K562 (cell line): ENCODE data around the gene RNF213. TPM values are rescaled to one million over a fixed set of nuclear protein-coding genes. Genes with fewer than 3 reads are reported as not detected.

Experiments
- ATAC-seq: fragments of 200-7000 bp; cut with Tn5 transposase; 3 replicates; pipeline ENCODE4 v1.9.1; 2020; ENCODE audit warnings: moderate library complexity
- BruUV-seq: library from RNA; stranded (reverse); fragments of 400-500 nt; replicated peaks from 2 replicates; lab custom pipeline; 2021; lab: Mats Ljungman, UMichigan
- CTCF ChIA-PET: fragments of 300-600 bp; formaldehyde crosslinking; extraction: SDS; loops from one replicate; lab custom pipeline; 2021; ENCODE audit warnings: low intra/inter-chr PET ratio; lab: Yijun Ruan, JAX
- POLR2A ChIA-PET: fragments of 300-600, 350-650 bp; sonication (Branson Sonifier 250); formaldehyde crosslinking; extraction: SDS; loops from one replicate; lab custom pipeline; 2021; ENCODE audit warnings: antibody characterized with exemption, inconsistent platforms; lab: Yijun Ruan, JAX
- DNase-seq, 4 experiments: peaks; one replicate each; pipeline versions ENCODE4 v3.0.0 to v3.0.0-alpha.2; 2011 to 2018; ENCODE audit warnings: low spot score in 3 of 4, mixed read lengths in 3 of 4; ENCODE audit errors: extremely low read depth in 1 of 4
- FAIRE-seq: peaks from 2 replicates; lab custom pipeline; 2011; peaks lifted over from hg19 to GRCh38; lab: Jason Lieb, UNC
- H2AFZ ChIP-seq: 2 replicates; pipeline ENCODE4 v1.6.0; 2011; ENCODE audit warnings: low read depth, low read length, control low read depth, inconsistent platforms
- H3K27ac ChIP-seq: fragments of 200-600 bp; 3 replicates; pipeline ENCODE4 v1.8.0; 2011; ENCODE audit warnings: low read depth, mild to moderate bottlenecking, control low read depth, inconsistent platforms, low read length, moderate library complexity, mixed read lengths; ENCODE audit errors: extremely low read depth
- H3K27me3 ChIP-seq, 2 experiments: fragments of 300-600 bp in 1 of 2; 2 replicates in 1 of 2; 3 replicates in 1 of 2; pipeline versions ENCODE4 v1.6.0 to v1.8.0; 2011; ENCODE audit warnings: inconsistent platforms in 2 of 2, low read length in 2 of 2, mild to moderate bottlenecking in 1 of 2, mixed read lengths in 1 of 2, moderate library complexity in 1 of 2; ENCODE audit not compliant: control insufficient read depth in 2 of 2, insufficient read depth in 2 of 2
- H3K36me3 ChIP-seq: fragments of 300-600 bp; 3 replicates; pipeline ENCODE4 v1.8.0; 2011; ENCODE audit warnings: mild to moderate bottlenecking, low read length, inconsistent platforms; ENCODE audit not compliant: control insufficient read depth, insufficient read depth
- H3K4me1 ChIP-seq, 2 experiments: fragments of 200-600 bp in 1 of 2; replicated peaks in 1 of 2; 2 replicates in 1 of 2; 3 replicates in 1 of 2; pipeline versions ENCODE4 v1.5.1 to v1.8.0; 2011; ENCODE audit warnings: inconsistent platforms in 2 of 2, low read length in 2 of 2, mild to moderate bottlenecking in 1 of 2, mixed read lengths in 1 of 2, moderate library complexity in 1 of 2; ENCODE audit not compliant: control insufficient read depth in 2 of 2, insufficient read depth in 2 of 2
- H3K4me2 ChIP-seq: 2 replicates; pipeline ENCODE4 v1.6.1; 2011; ENCODE audit warnings: low read length, control low read depth, inconsistent platforms, mixed read lengths; ENCODE audit not compliant: insufficient read depth
- H3K4me3 ChIP-seq: fragments of 200-600 bp; sonication (generic), shearing (Covaris generic); 2 replicates; pipeline ENCODE4 v1.5.1; 2016; ENCODE audit warnings: control low read depth, inconsistent platforms
- H3K79me2 ChIP-seq: fragments of 200-600 bp; 3 replicates; pipeline ENCODE4 v1.8.0; 2011; ENCODE audit warnings: low read length, inconsistent platforms; ENCODE audit not compliant: control insufficient read depth, insufficient read depth
- H3K9ac ChIP-seq, 2 experiments: 2 replicates each; pipeline versions ENCODE4 v1.6.0 to v1.6.1; 2011; ENCODE audit warnings: low read depth in 2 of 2, low read length in 2 of 2, control low read depth in 1 of 2, inconsistent platforms in 1 of 2, mild to moderate bottlenecking in 1 of 2, mixed read lengths in 1 of 2; ENCODE audit not compliant: insufficient read depth in 1 of 2
- H3K9me1 ChIP-seq: one replicate; pipeline ENCODE4 v1.6.0; 2011; ENCODE audit warnings: inconsistent platforms, mild to moderate bottlenecking, low read length, moderate library complexity; ENCODE audit not compliant: control insufficient read depth, insufficient read depth
- H3K9me3 ChIP-seq: replicated peaks from 2 replicates; pipeline ENCODE4 v1.5.1; 2011; ENCODE audit warnings: low read depth, low read length, inconsistent platforms; ENCODE audit not compliant: control insufficient read depth, insufficient read depth
- H4K20me1 ChIP-seq: replicated peaks from 2 replicates; pipeline ENCODE4 v1.6.1; 2011; ENCODE audit warnings: low read length, inconsistent platforms, mixed read lengths; ENCODE audit not compliant: control insufficient read depth, insufficient read depth
- ARID4B ChIP-seq: sonication (generic); formaldehyde crosslinking; IDR thresholded peaks from 2 replicates; pipeline ENCODE4 v1.8.0; 2022; ENCODE audit warnings: mild to moderate bottlenecking, missing genetic modification reagents
- POLR2G ChIP-seq: fragments of 200-400 bp; formaldehyde crosslinking; IDR thresholded peaks from 2 replicates; pipeline ENCODE4 v1.6.1; 2017; ENCODE audit warnings: low read depth, mild to moderate bottlenecking, antibody characterized with exemption, low read length, moderate library complexity
- ZBTB34 ChIP-seq: fragments of 250-450 bp; sonication (Bioruptor Pico); IDR thresholded peaks from 2 replicates; pipeline ENCODE4 v1.8.0; 2021; ENCODE audit warnings: mild to moderate bottlenecking, moderate library complexity
- ZNF740 ChIP-seq, 3 experiments: fragments of 200-800 bp in 1 of 3; sonication (Bioruptor generic) in 1 of 3; sonication (generic) in 1 of 3; formaldehyde crosslinking in 1 of 3; IDR thresholded peaks; 2 replicates each; pipeline versions ENCODE4 v1.6.1 to v1.8.0; 2016 to 2022; ENCODE audit warnings: mild to moderate bottlenecking in 2 of 3, missing compliant biosample characterization in 2 of 3, missing genetic modification characterization in 2 of 3, missing genetic modification reagents in 1 of 3
- ZNF766 ChIP-seq: fragments of 200-800 bp; sonication (Bioruptor generic); conservative IDR thresholded peaks from 2 replicates; pipeline ENCODE4 v1.6.1; 2016; ENCODE audit warnings: missing genetic modification characterization, missing compliant biosample characterization
- WGBS: fragments of 100-300 bp; shearing (Covaris generic); methylation state at CpG from one replicate; pipeline ENCODE4 v1.1.6; 2016; ENCODE audit warnings: low coverage, mixed read lengths; ENCODE audit not compliant: insufficient coverage; ENCODE audit errors: missing lambda C conversion rate; 5-methylcytosine and 5-hydroxymethylcytosine counted together
- in situ Hi-C: fragments of 300-500 bp; cut with MboI; formaldehyde crosslinking; loops from 4 replicates; pipeline ENCODE4 v1.15.0; 2018; ENCODE audit warnings: inconsistent platforms, mixed read lengths
- intact Hi-C: fragments of 100-400 bp; cut with micrococcal nuclease; formaldehyde crosslinking; loops from 2 replicates; pipeline ENCODE4 v1.14.2; 2022
- polyA plus RNA-seq, 8 experiments: library from polyadenylated mRNA; depleted of rRNA in 4 of 8; stranded (reverse) in 5 of 8; unstranded in 3 of 8; fragments of >200 nt; fragmentation: Nextera tagmentation in 2 of 8; fragmentation: Illumina TruSeq in 1 of 8; extraction: Ambion mirVana in 2 of 8; extraction: Trizol in 1 of 8; gene quantifications; 2 replicates each; pipeline versions ENCODE4 v1.2.1 to v1.2.3, GENCODE V29; 2011 to 2014; ENCODE audit warnings: inconsistent platforms in 1 of 8, missing spikeins in 1 of 8
- total RNA-seq, 7 experiments: library from RNA; depleted of rRNA in 6 of 7; stranded (reverse); fragments of >200 nt in 6 of 7; fragmentation: Illumina TruSeq in 2 of 7; extraction: Trizol in 2 of 7; gene quantifications; 2 replicates each; pipeline versions ENCODE4 v1.2.1 to v1.2.3, GENCODE V29; 2011 to 2021; ENCODE audit warnings: low replicate concordance in 1 of 7

RNF213 gene
- total and polyA plus RNA-seq, 9 of the 15 experiments (the other 6 are each of a cell fraction or from before 2014, with no cell fraction given), result 5.3 to 33.6 (median 17.9) TPM

- intact Hi-C loops, result no loop called here
- H3K4me3 ChIP-seq, result no peak overlapping the region
- TF ChIP-seq POLR2G (0 out of 2 replicates have a peak, but pooled peaks have one; percentile 24), ZNF766 (no peak)
- no peak overlapping the region for H3K4me2 ChIP-seq
- H3K9ac ChIP-seq, result 0 out of 4 replicates have a peak overlapping the region, but pooled peaks of 1 of the 2 experiments have one; percentile 2
- H3K79me2 ChIP-seq, result no peaks in the 10 kb centered on the region
- H3K27ac ChIP-seq, result no peak overlapping the region
- H3K4me1 ChIP-seq, result peaks cover 0 to 2% of the 10 kb centered on the region in 2 experiments; a peak in 1 of 5 replicates
- in situ Hi-C loops, result no loop called here
- ChIA-PET POLR2A (interaction anchor here (0.7 to 1.0 kb wide), 3 partner anchors 8 to 24 kb away, joined by 3 to 5 read pairs (median 4); no protein-coding TSS in a partner anchor), CTCF (no interaction called here)
- no peaks in the 10 kb centered on the region for H3K27me3 ChIP-seq
- no peaks in the 10 kb centered on the region for H3K9me1 ChIP-seq
- H3K9me3 ChIP-seq, result no peaks in the 10 kb centered on the region
- 63% methylated on average over 4 of the region's 5 CpGs for WGBS
- H4K20me1 ChIP-seq, result no peaks in the 10 kb centered on the region
- H3K36me3 ChIP-seq, result peaks cover 68% of the 10 kb centered on the region; the same call in 2 of the 3 replicates
- no peak overlapping the region for H2AFZ ChIP-seq
- no peak for DNase-seq
- no TSS peak for BruUV-seq
- no peak for ATAC-seq
- FAIRE-seq, result no peak
Measured at GRCh38 chr17:80295146-80295545, 34.5 kb downstream of the RNF213 start.

GRCh38 chr17:80295559-80295958 lies 34.9 kb downstream of the RNF213 start:
- DNase-seq, result no peak
- H3K4me2 ChIP-seq, result no peak overlapping the region
- POLR2A ChIA-PET, result interaction anchor here (0.7 to 1.0 kb wide), 4 partner anchors 9 to 25 kb away, joined by 3 to 5 read pairs (median 4); no protein-coding TSS in a partner anchor
- H2AFZ ChIP-seq, result no peak overlapping the region
- H3K27me3 ChIP-seq, result no peaks in the 10 kb centered on the region
- H3K9ac ChIP-seq, result 0 out of 4 replicates have a peak overlapping the region, but pooled peaks of 1 of the 2 experiments have one; percentile 2
- no peak overlapping the region for H3K27ac ChIP-seq
- no peaks in the 10 kb centered on the region for H3K79me2 ChIP-seq
- in situ Hi-C loops, result no loop called here
- H3K9me3 ChIP-seq, result no peaks in the 10 kb centered on the region
- CTCF ChIA-PET, result no interaction called here
- ATAC-seq, result no peak
- H3K9me1 ChIP-seq, result no peaks in the 10 kb centered on the region
- BruUV-seq, result no TSS peak
- H3K4me1 ChIP-seq, result no peaks in the 10 kb centered on the region
- no peak overlapping the region for H3K4me3 ChIP-seq
- no peak for FAIRE-seq
- no peaks in the 10 kb centered on the region for H4K20me1 ChIP-seq
- peaks cover 66% of the 10 kb centered on the region; the same call in 2 of the 3 replicates for H3K36me3 ChIP-seq
- 78% methylated on average over 6 of the region's 6 CpGs for WGBS
- intact Hi-C loops, result no loop called here
- no peak for TF ChIP-seq ZBTB34 (CRISPR knock-in tag)
- no peak for TF ChIP-seq ZNF740 (CRISPR knock-in tag; IDR thresholded peaks at IDR 0.05)
- TF ChIP-seq ZNF740 (tag; IDR thresholded peaks at IDR 0.05), result no peak
- no peak for TF ChIP-seq ARID4B (CRISPR knock-in tag)
